A549 (cell line): Measurements from ENCODE around the gene CAV3. TPM values are rescaled to one million over a fixed set of nuclear protein-coding genes. Genes with fewer than 3 reads are reported as not detected.

Experiments used
- ATAC-seq, 2 experiments: fragments of 200-7000 bp in 1 of 2; fragments of >200 bp in 1 of 2; cut with Nextera tagmentation in 1 of 2; cut with Tn5 transposase in 1 of 2; 3 replicates each; pipeline versions ENCODE4 v1.8.0 to v1.9.1; 2018 to 2020; ENCODE audit warnings: mild to moderate bottlenecking in 1 of 2, moderate library complexity in 1 of 2
- CTCF ChIA-PET: fragments of 300-600 bp; sonication (Branson Sonifier 250); formaldehyde crosslinking; extraction: SDS; loops from one replicate; lab custom pipeline; 2021; ENCODE audit warnings: antibody characterized with exemption, inconsistent platforms; lab: Yijun Ruan, JAX
- POLR2A ChIA-PET: fragments of 350-600 bp; formaldehyde crosslinking; extraction: SDS; loops from one replicate; lab custom pipeline; 2021; ENCODE audit warnings: antibody characterized with exemption, inconsistent platforms; lab: Yijun Ruan, JAX
- DNase-seq, 2 experiments: peaks; one replicate each; pipeline versions ENCODE4 v3.0.0 to v3.0.0-alpha.2; 2011 to 2016; ENCODE audit warnings: low read depth in 1 of 2, low spot score in 1 of 2
- FAIRE-seq: peaks from 2 replicates; lab custom pipeline; 2011; peaks lifted over from hg19 to GRCh38; lab: Jason Lieb, UNC
- H3K27ac ChIP-seq, 2 experiments: fragments of >200 bp; sonication (Bioruptor Twin); formaldehyde crosslinking; 3 replicates each; pipeline ENCODE4 v1.5.1; 2016 to 2017
- H3K4me1 ChIP-seq: fragments of >200 bp; sonication (Bioruptor Twin); formaldehyde crosslinking; 3 replicates; pipeline ENCODE4 v1.6.1; 2016
- H3K4me2 ChIP-seq: fragments of >200 bp; sonication (Bioruptor Twin); formaldehyde crosslinking; 3 replicates; pipeline ENCODE4 v1.6.1; 2016
- H3K4me3 ChIP-seq: fragments of >200 bp; sonication (Bioruptor Twin); formaldehyde crosslinking; 3 replicates; pipeline ENCODE4 v1.5.1; 2016
- H3K9me3 ChIP-seq: fragments of >200 bp; sonication (Bioruptor Twin); formaldehyde crosslinking; 3 replicates; pipeline ENCODE4 v1.6.1; 2016
- CBX2 ChIP-seq: fragments of 200-600 bp; sonication (generic); IDR thresholded peaks from 2 replicates; pipeline ENCODE4 v1.6.1; 2016; ENCODE audit warnings: low read depth, mild to moderate bottlenecking, borderline replicate concordance
- CBX8 ChIP-seq: fragments of 200-600 bp; sonication (generic); IDR thresholded peaks from 2 replicates; pipeline ENCODE4 v1.6.1; 2016
- CHD4 ChIP-seq: fragments of 200-600 bp; sonication (generic); IDR thresholded peaks from 2 replicates; pipeline ENCODE4 v1.6.1; 2016; ENCODE audit warnings: antibody characterized with exemption, mild to moderate bottlenecking, borderline replicate concordance
- EHMT2 ChIP-seq: fragments of 200-600 bp; sonication (generic); IDR thresholded peaks from 2 replicates; pipeline ENCODE4 v1.6.1; 2016; ENCODE audit warnings: antibody characterized with exemption, low read depth, mild to moderate bottlenecking, moderate library complexity
- FOSL2 ChIP-seq, 2 experiments: fragments of 450-650 bp in 1 of 2; fragments of >200 bp in 1 of 2; sonication (Bioruptor Twin) in 1 of 2; formaldehyde crosslinking; IDR thresholded peaks; 2 replicates each; pipeline versions ENCODE4 v1.5.0 to v1.6.1; 2016 to 2020; ENCODE audit warnings: mild to moderate bottlenecking in 1 of 2, moderate library complexity in 1 of 2
- GATA3 ChIP-seq: IDR thresholded peaks from 2 replicates; pipeline ENCODE4 v1.6.1; 2012; ENCODE audit warnings: borderline replicate concordance
- HEYL ChIP-seq: fragments of 250-450 bp; sonication (Bioruptor Pico); IDR thresholded peaks from 2 replicates; pipeline ENCODE4 v1.8.0; 2021; ENCODE audit warnings: mild to moderate bottlenecking, moderate library complexity
- HOXA7 ChIP-seq: fragments of 250-450 bp; sonication (Bioruptor Pico); IDR thresholded peaks from 2 replicates; pipeline ENCODE4 v1.5.0; 2020; ENCODE audit warnings: mild to moderate bottlenecking, moderate library complexity
- HOXB13 ChIP-seq: fragments of 250-450 bp; sonication (Bioruptor Pico); IDR thresholded peaks from 2 replicates; pipeline ENCODE4 v1.5.0; 2020; ENCODE audit warnings: low read depth, mild to moderate bottlenecking, moderate library complexity
- HOXB5 ChIP-seq: fragments of 250-450 bp; sonication (Bioruptor Pico); IDR thresholded peaks from 2 replicates; pipeline ENCODE4 v1.5.0; 2020; ENCODE audit warnings: mild to moderate bottlenecking, moderate library complexity
- KDM5A ChIP-seq: fragments of 200-600 bp; sonication (generic); IDR thresholded peaks from 2 replicates; pipeline ENCODE4 v1.6.1; 2016; ENCODE audit warnings: antibody characterized with exemption, mild to moderate bottlenecking
- NFE2L2 ChIP-seq: fragments of 150-350 bp; conservative IDR thresholded peaks from 2 replicates; pipeline ENCODE4 v1.6.1; 2014; ENCODE audit warnings: low read length
- NPAS2 ChIP-seq: fragments of 250-450 bp; sonication (Bioruptor Pico); IDR thresholded peaks from 2 replicates; pipeline ENCODE4 v1.8.0; 2022; ENCODE audit warnings: mild to moderate bottlenecking, moderate library complexity, borderline replicate concordance
- PHF8 ChIP-seq: fragments of 200-600 bp; sonication (generic); IDR thresholded peaks from 2 replicates; pipeline ENCODE4 v1.6.1; 2016; ENCODE audit warnings: low read depth, mild to moderate bottlenecking, antibody characterized with exemption, moderate library complexity, borderline replicate concordance
- POLR2A ChIP-seq: IDR thresholded peaks from 2 replicates; pipeline ENCODE4 v1.6.1; 2012; ENCODE audit warnings: mild to moderate bottlenecking, low read length
- RAD21 ChIP-seq, 2 experiments: fragments of >200 bp in 1 of 2; sonication (Bioruptor Twin) in 1 of 2; formaldehyde crosslinking in 1 of 2; IDR thresholded peaks in 1 of 2; conservative IDR thresholded peaks in 1 of 2; 2 replicates in 1 of 2; 3 replicates in 1 of 2; pipeline ENCODE4 v1.6.1; 2012 to 2018; ENCODE audit warnings: inconsistent platforms in 1 of 2
- RARB ChIP-seq: fragments of 250-450 bp; sonication (Bioruptor Pico); IDR thresholded peaks from 2 replicates; pipeline ENCODE4 v1.8.0; 2021; ENCODE audit warnings: mild to moderate bottlenecking, moderate library complexity
- SMC3 ChIP-seq: fragments of >200 bp; sonication (Bioruptor Twin); formaldehyde crosslinking; IDR thresholded peaks from 3 replicates; pipeline ENCODE4 v1.6.1; 2018; ENCODE audit warnings: inconsistent platforms
- SREBF2 ChIP-seq: fragments of 450-650 bp; IDR thresholded peaks from 2 replicates; pipeline ENCODE4 v1.6.1; 2014; ENCODE audit warnings: mild to moderate bottlenecking, moderate library complexity
- TFCP2L1 ChIP-seq: fragments of 250-450 bp; sonication (Bioruptor Pico); IDR thresholded peaks from 2 replicates; pipeline ENCODE4 v1.5.0; 2021; ENCODE audit warnings: mild to moderate bottlenecking
- ZC3H11A ChIP-seq: fragments of 450-650 bp; IDR thresholded peaks from 2 replicates; pipeline ENCODE4 v1.6.1; 2014; ENCODE audit warnings: antibody characterized with exemption, mild to moderate bottlenecking
- ZFP36 ChIP-seq: fragments of 450-650 bp; IDR thresholded peaks from 2 replicates; pipeline ENCODE4 v1.6.1; 2014; ENCODE audit warnings: borderline replicate concordance; ENCODE audit not compliant: partially characterized antibody
- WGBS: methylation state at CpG from one replicate; pipeline ENCODE4 v1.1.6; 2017; ENCODE audit errors: missing lambda C conversion rate; 5-methylcytosine and 5-hydroxymethylcytosine counted together
- polyA plus RNA-seq, 4 experiments: library from polyadenylated mRNA; depleted of rRNA in 3 of 4; stranded (reverse); fragments of >200 nt; fragmentation: RNase III in 1 of 4; extraction: RNeasy Plus Mini Kit Qiagen cat#74134 plus additional on column Dnase treatment in 1 of 4; gene quantifications; 2 replicates in 3 of 4; 3 replicates in 1 of 4; pipeline ENCODE4 v1.2.3, GENCODE V29; 2011 to 2017
- TF ChIP-seq, protein P1 (sequence below): fragments of 250-450 bp; sonication (Bioruptor Pico); IDR thresholded peaks from 2 replicates; pipeline ENCODE4 v1.5.0; 2021; ENCODE audit warnings: mild to moderate bottlenecking, moderate library complexity, borderline replicate concordance
- TF ChIP-seq, protein P2 (sequence below): fragments of >200 bp; sonication (Bioruptor Twin); formaldehyde crosslinking; IDR thresholded peaks from 2 replicates; pipeline ENCODE4 v1.6.1; 2016
- TF ChIP-seq, protein P3 (sequence below): fragments of 450-650 bp; IDR thresholded peaks from 2 replicates; pipeline ENCODE4 v1.6.1; 2014; ENCODE audit warnings: antibody characterized with exemption

Gene CAV3
- polyA plus RNA-seq, 2 of the 4 experiments (the other 2 are of a cell fraction) = not detected

DNA sequence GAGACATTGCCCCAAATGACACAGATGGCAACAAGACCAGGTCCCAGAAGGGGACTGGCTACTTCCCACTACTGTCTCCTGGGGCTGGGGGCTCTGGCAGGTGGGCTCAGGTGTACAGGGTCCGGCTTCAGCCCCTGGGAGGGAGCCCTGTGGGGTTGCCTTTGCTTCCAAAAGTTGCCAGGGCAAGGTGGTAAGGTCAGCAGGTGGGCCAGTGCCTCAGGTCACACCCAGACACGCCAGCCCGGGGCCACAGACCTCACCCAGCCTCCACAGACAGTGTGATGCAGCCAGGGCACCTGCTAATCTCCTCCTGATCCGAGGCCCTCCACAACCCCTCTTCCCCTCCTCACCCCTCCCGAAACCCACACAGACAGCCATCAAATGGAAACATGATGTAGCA, 28.3 kb downstream of the CAV3 start:
- DNase-seq (no peak), ATAC-seq (no peak), FAIRE-seq (no peak)
- POLR2A ChIA-PET = no interaction called here
- Histone ChIP-seq H3K4me1 (no peaks in the 10 kb centered on the region), H3K4me3 (no peak overlapping the region), H3K4me2 (no peak overlapping the region), H3K27ac (no peak overlapping the region), H3K9me3 (no peaks in the 10 kb centered on the region)
- CTCF ChIA-PET = interaction anchor here (0.7 to 4.3 kb wide), 2 partner anchors 8 to 98 kb away, joined by 3 to 36 read pairs; partner anchors contain the start of gene OXTR
- TF ChIP-seq NPAS2 (CRISPR knock-in tag) (no peak), HOXB5 (no peak), ZC3H11A (no peak), TFCP2L1 (CRISPR knock-in tag) (no peak), RARB (CRISPR knock-in tag) (no peak), HOXB13 (no peak), HEYL (CRISPR knock-in tag) (no peak)
- 88% methylated on average over 5 of the region's 5 CpGs for whole genome bisulfite sequencing

DNA sequence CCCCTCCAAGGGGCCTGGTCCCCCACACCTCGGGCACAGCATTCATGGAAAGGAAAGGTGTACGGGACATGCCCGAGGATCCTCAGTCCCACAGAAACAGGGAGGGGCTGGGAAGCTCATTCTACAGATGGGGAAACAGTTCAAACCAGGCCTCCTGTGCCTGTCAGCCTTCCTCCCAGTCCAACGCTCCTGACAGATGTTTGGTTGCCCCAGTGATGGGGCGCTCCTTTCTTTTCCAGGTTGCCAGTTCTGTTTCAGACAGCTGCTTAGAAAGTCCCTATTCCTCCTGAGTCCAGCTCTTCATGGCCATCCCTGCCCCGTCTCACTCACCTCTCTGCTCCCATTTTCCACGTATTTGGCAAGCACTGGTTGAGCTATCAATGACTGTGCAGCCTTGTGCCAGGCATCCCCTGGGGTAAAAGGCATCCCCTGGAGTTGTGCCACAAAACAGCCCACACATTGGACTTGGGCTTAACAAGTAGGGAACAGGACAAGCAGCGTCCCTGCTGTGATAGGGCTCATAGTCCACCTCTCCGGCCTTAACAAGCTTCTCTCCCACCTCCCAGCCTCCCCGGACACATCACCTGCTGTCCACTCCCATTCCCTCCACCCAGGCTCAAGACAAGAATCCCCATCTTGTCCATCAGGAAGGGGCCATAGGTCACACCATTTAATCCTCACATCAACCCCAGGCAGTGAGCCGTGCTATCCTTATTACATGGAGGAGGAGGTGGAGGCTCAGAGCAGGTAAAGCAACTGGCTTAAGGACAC, 29.2 kb downstream of the CAV3 start:
- ChIA-PET POLR2A (no interaction called here), CTCF (interaction anchor here (0.7 kb wide), 1 partner anchor 99 kb away, joined by 3 read pairs; no protein-coding TSS in a partner anchor)
- ATAC-seq (no peak), FAIRE-seq (no peak), DNase-seq (no peak)
- no peaks in the 10 kb centered on the region for H3K4me1 ChIP-seq
- TF ChIP-seq GATA3 (no peak), KDM5A (no peak), SREBF2 (no peak), FOSL2 (IDR thresholded peaks at IDR 0.05) (no peak), FOSL2 (CRISPR knock-in tag; IDR thresholded peaks at IDR 0.05) (no peak), TFCP2L1 (CRISPR knock-in tag) (no peak), CHD4 (no peak)
- no peaks in the 10 kb centered on the region for H3K9me3 ChIP-seq
- 83% methylated on average over 11 of the region's 11 CpGs for WGBS
- H3K4me3 ChIP-seq = no peak overlapping the region
- H3K4me2 ChIP-seq = no peak overlapping the region
- H3K27ac ChIP-seq = no peak overlapping the region

DNA sequence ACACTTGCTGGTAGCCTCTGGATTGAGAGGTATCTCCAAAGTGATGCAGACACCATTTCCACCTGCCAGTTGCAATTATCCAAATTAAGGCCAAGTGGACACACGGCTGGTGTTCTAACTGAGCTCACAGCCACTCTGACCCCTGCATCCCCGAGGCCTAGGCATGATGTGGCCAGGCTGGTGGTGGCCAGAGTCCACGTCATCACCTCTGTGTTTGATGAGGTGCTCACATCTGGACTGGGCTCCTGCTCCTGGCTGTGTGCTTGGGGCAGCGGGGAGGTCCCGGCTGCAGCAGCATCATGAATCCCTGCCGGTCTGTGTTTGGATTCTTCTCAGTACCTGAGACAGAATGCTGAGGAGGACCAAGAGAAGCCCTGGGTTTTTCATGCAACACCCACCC, 30.9 kb downstream of the CAV3 start:
- ChIA-PET CTCF (interaction anchor here (0.9 to 1.1 kb wide), 2 partner anchors 10 to 19 kb away, joined by 3 read pairs; no protein-coding TSS in a partner anchor), POLR2A (no interaction called here)
- Histone ChIP-seq H3K4me1 (no peaks in the 10 kb centered on the region), H3K4me2 (no peak overlapping the region), H3K27ac (no peak overlapping the region), H3K9me3 (no peaks in the 10 kb centered on the region), H3K4me3 (no peak overlapping the region)
- WGBS = 87% methylated on average over 5 of the region's 6 CpGs
- FAIRE-seq (no peak), DNase-seq (no peak), ATAC-seq (no peak)
- TF ChIP-seq RAD21 (conservative IDR thresholded peaks at IDR 0.05 in 1 of 2, IDR thresholded peaks at IDR 0.05 in 1 of 2) = no peak
- no peak for TF ChIP-seq SMC3
- TF ChIP-seq PHF8 = no peak
- TF ChIP-seq EHMT2 = no peak
- no peak for TF ChIP-seq ZC3H11A
- TF ChIP-seq, protein P1, sequence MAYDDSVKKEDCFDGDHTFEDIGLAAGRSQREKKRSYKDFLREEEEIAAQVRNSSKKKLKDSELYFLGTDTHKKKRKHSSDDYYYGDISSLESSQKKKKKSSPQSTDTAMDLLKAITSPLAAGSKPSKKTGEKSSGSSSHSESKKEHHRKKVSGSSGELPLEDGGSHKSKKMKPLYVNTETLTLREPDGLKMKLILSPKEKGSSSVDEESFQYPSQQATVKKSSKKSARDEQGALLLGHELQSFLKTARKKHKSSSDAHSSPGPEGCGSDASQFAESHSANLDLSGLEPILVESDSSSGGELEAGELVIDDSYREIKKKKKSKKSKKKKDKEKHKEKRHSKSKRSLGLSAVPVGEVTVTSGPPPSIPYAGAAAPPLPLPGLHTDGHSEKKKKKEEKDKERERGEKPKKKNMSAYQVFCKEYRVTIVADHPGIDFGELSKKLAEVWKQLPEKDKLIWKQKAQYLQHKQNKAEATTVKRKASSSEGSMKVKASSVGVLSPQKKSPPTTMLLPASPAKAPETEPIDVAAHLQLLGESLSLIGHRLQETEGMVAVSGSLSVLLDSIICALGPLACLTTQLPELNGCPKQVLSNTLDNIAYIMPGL (CRISPR knock-in tag) = no peak
- TF ChIP-seq, protein P2, sequence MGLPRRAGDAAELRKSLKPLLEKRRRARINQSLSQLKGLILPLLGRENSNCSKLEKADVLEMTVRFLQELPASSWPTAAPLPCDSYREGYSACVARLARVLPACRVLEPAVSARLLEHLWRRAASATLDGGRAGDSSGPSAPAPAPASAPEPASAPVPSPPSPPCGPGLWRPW = no peak
- no peak for TF ChIP-seq ZFP36
- no peak for TF ChIP-seq CBX2
- no peak for TF ChIP-seq NFE2L2
- TF ChIP-seq CBX8 = no peak
- no peak for TF ChIP-seq CHD4
- no peak for TF ChIP-seq HOXA7 (CRISPR knock-in tag)
- no peak for TF ChIP-seq POLR2A
- TF ChIP-seq HOXB5 = no peak
- TF ChIP-seq, protein P3, sequence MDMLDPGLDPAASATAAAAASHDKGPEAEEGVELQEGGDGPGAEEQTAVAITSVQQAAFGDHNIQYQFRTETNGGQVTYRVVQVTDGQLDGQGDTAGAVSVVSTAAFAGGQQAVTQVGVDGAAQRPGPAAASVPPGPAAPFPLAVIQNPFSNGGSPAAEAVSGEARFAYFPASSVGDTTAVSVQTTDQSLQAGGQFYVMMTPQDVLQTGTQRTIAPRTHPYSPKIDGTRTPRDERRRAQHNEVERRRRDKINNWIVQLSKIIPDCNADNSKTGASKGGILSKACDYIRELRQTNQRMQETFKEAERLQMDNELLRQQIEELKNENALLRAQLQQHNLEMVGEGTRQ = no peak
